HepG2 (cell line): ENCODE data around the gene GPS1. TPM values are rescaled to one million over a fixed set of nuclear protein-coding genes. Genes with fewer than 3 reads are reported as not detected.
A peak's percentile ranks its signal among the peaks of the same experiment; 100 is the strongest.

ENCODE experiments used
- ATAC-seq: fragments of 200-7000 bp; cut with Tn5 transposase; 3 replicates; pipeline ENCODE4 v1.9.1; 2020; ENCODE audit warnings: mild to moderate bottlenecking, moderate library complexity
- BruUV-seq: library from RNA; stranded (reverse); fragments of 400-500 nt; replicated peaks from 2 replicates; lab custom pipeline; 2021; lab: Mats Ljungman, UMichigan
- CTCF ChIA-PET: fragments of 300-600 bp; formaldehyde crosslinking; extraction: SDS; loops from one replicate; lab custom pipeline; 2021; ENCODE audit warnings: low total read pairs, inconsistent platforms, low intra/inter-chr PET ratio; lab: Yijun Ruan, JAX
- POLR2A ChIA-PET: fragments of 350-600 bp; sonication (Branson Sonifier 250); formaldehyde crosslinking; loops from one replicate; lab custom pipeline; 2020; ENCODE audit warnings: antibody characterized with exemption, inconsistent platforms; lab: Yijun Ruan, JAX
- DNase-seq: peaks from one replicate; pipeline ENCODE4 v3.0.0-alpha.2; 2015; ENCODE audit warnings: low spot score
- FAIRE-seq: peaks from 3 replicates; lab custom pipeline; 2011; peaks lifted over from hg19 to GRCh38; lab: Jason Lieb, UNC
- H2AFZ ChIP-seq: one replicate; pipeline ENCODE4 v1.6.1; 2011; ENCODE audit warnings: low read length, inconsistent platforms
- H3K27ac ChIP-seq: fragments of 300-600 bp; 3 replicates; pipeline ENCODE4 v1.8.0; 2011; ENCODE audit warnings: mixed run types, mild to moderate bottlenecking, mixed read lengths, low read length, inconsistent platforms; ENCODE audit not compliant: insufficient read depth; ENCODE audit errors: extremely low read length
- H3K27me3 ChIP-seq, 2 experiments: fragments of 200-600 bp in 1 of 2; 2 replicates in 1 of 2; 3 replicates in 1 of 2; pipeline versions ENCODE4 v1.6.0 to v1.8.0; 2011; ENCODE audit warnings: low read length in 2 of 2, mild to moderate bottlenecking in 2 of 2, moderate library complexity in 2 of 2, inconsistent platforms in 1 of 2; ENCODE audit not compliant: insufficient read depth in 2 of 2, control insufficient read depth in 1 of 2
- H3K36me3 ChIP-seq, 2 experiments: fragments of 200-600 bp in 1 of 2; replicated peaks in 1 of 2; 2 replicates in 1 of 2; 3 replicates in 1 of 2; pipeline versions ENCODE4 v1.5.1 to v1.8.0; 2011; ENCODE audit warnings: low read length in 2 of 2, inconsistent platforms in 1 of 2; ENCODE audit not compliant: insufficient read depth in 2 of 2, control insufficient read depth in 1 of 2
- H3K4me1 ChIP-seq: 2 replicates; pipeline ENCODE4 v1.5.1; 2012; ENCODE audit warnings: low read length, inconsistent platforms; ENCODE audit not compliant: insufficient read depth
- H3K4me2 ChIP-seq: 2 replicates; pipeline ENCODE4 v1.6.0; 2011; ENCODE audit warnings: low read depth, low read length, inconsistent platforms
- H3K4me3 ChIP-seq, 3 experiments: fragments of 200-600 bp in 1 of 3; sonication (generic), shearing (Covaris generic) in 1 of 3; replicated peaks in 1 of 3; 2 replicates each; pipeline ENCODE4 v1.5.1; 2011 to 2016; ENCODE audit warnings: low read length in 3 of 3, inconsistent platforms in 2 of 3, low read depth in 2 of 3, mild to moderate bottlenecking in 2 of 3, control low read depth in 1 of 3, mixed read lengths in 1 of 3; ENCODE audit not compliant: insufficient read depth in 1 of 3
- H3K79me2 ChIP-seq: one replicate; pipeline ENCODE4 v1.6.1; 2011; ENCODE audit warnings: low read length, inconsistent platforms; ENCODE audit not compliant: insufficient read depth
- H3K9ac ChIP-seq: 2 replicates; pipeline ENCODE4 v1.6.0; 2011; ENCODE audit warnings: mild to moderate bottlenecking, low read depth, low read length, inconsistent platforms; ENCODE audit not compliant: insufficient read depth
- H3K9me3 ChIP-seq: 2 replicates; pipeline ENCODE4 v1.5.1; 2012; ENCODE audit warnings: mild to moderate bottlenecking, low read length
- H4K20me1 ChIP-seq: 2 replicates; pipeline ENCODE4 v1.6.0; 2011; ENCODE audit warnings: inconsistent platforms, mild to moderate bottlenecking, low read length, moderate library complexity; ENCODE audit not compliant: insufficient read depth
- AGO1 ChIP-seq: fragments of 200-400 bp; formaldehyde crosslinking; IDR thresholded peaks from 2 replicates; pipeline ENCODE4 v1.6.1; 2017; ENCODE audit warnings: mild to moderate bottlenecking, low read depth, low read length, moderate library complexity; ENCODE audit not compliant: poor library complexity, severe bottlenecking
- ATF1 ChIP-seq: IDR thresholded peaks from 2 replicates; pipeline ENCODE4 v1.6.1; 2016; ENCODE audit warnings: mild to moderate bottlenecking, control low read depth
- CEBPB ChIP-seq: IDR thresholded peaks from 2 replicates; pipeline ENCODE4 v1.6.1; 2011; ENCODE audit warnings: low read depth, low read length, improper control_type of control experiment, borderline replicate concordance
- ETV5 ChIP-seq: IDR thresholded peaks from 2 replicates; pipeline ENCODE4 v1.6.1; 2018; ENCODE audit warnings: missing biosample characterization, missing genetic modification reagents, inconsistent platforms, borderline replicate concordance
- HNRNPUL1 ChIP-seq: fragments of 200-400 bp; formaldehyde crosslinking; IDR thresholded peaks from 2 replicates; pipeline ENCODE4 v1.6.1; 2017; ENCODE audit warnings: low read depth, mild to moderate bottlenecking, low read length, moderate library complexity
- MAFG ChIP-seq: sonication (generic); formaldehyde crosslinking; IDR thresholded peaks from 2 replicates; pipeline ENCODE4 v1.5.1; 2020; ENCODE audit warnings: mild to moderate bottlenecking, missing genetic modification reagents
- MATR3 ChIP-seq: sonication (generic); formaldehyde crosslinking; IDR thresholded peaks from 2 replicates; pipeline ENCODE4 v1.4.0; 2020; ENCODE audit warnings: missing genetic modification reagents
- MED1 ChIP-seq: sonication (generic); formaldehyde crosslinking; IDR thresholded peaks from 2 replicates; pipeline ENCODE4 v1.4.0; 2020; ENCODE audit warnings: missing genetic modification reagents
- NKX3-1 ChIP-seq: sonication (generic); formaldehyde crosslinking; IDR thresholded peaks from 2 replicates; pipeline ENCODE4 v1.5.0; 2020; ENCODE audit warnings: missing genetic modification reagents
- NRL ChIP-seq: sonication (generic); formaldehyde crosslinking; IDR thresholded peaks from 2 replicates; pipeline ENCODE4 v1.5.0; 2020; ENCODE audit warnings: missing genetic modification reagents, mild to moderate bottlenecking, moderate library complexity, borderline replicate concordance
- PAF1 ChIP-seq: IDR thresholded peaks from 2 replicates; pipeline ENCODE4 v1.6.1; 2016; ENCODE audit warnings: missing genetic modification reagents, missing compliant biosample characterization
- POLR2AphosphoS5 ChIP-seq: IDR thresholded peaks from 2 replicates; pipeline ENCODE4 v1.6.1; 2012; ENCODE audit warnings: low read depth, low read length
- REL ChIP-seq: sonication (generic); formaldehyde crosslinking; conservative IDR thresholded peaks from 2 replicates; pipeline ENCODE4 v1.8.0; 2022; ENCODE audit warnings: mild to moderate bottlenecking, missing genetic modification reagents, moderate library complexity
- RFXANK ChIP-seq: IDR thresholded peaks from 2 replicates; pipeline ENCODE4 v1.6.1; 2016
- SP2 ChIP-seq: sonication (generic); formaldehyde crosslinking; IDR thresholded peaks from 2 replicates; pipeline ENCODE4 v1.5.1; 2020; ENCODE audit warnings: mild to moderate bottlenecking, missing genetic modification reagents
- SUZ12 ChIP-seq: fragments of 150-350 bp; IDR thresholded peaks from 2 replicates; pipeline ENCODE4 v1.6.1; 2014; ENCODE audit warnings: low read depth, low read length
- TCF12 ChIP-seq, 2 experiments: fragments of 450-650 bp in 1 of 2; sonication (generic) in 1 of 2; formaldehyde crosslinking in 1 of 2; IDR thresholded peaks; 2 replicates each; pipeline versions ENCODE4 v1.6.1 to v1.8.0; 2017 to 2022; ENCODE audit warnings: antibody characterized with exemption in 1 of 2, mild to moderate bottlenecking in 1 of 2, missing genetic modification reagents in 1 of 2, moderate library complexity in 1 of 2
- XBP1 ChIP-seq: sonication (generic); formaldehyde crosslinking; IDR thresholded peaks from 2 replicates; pipeline ENCODE4 v1.5.0; 2020; ENCODE audit warnings: missing genetic modification reagents
- ZFX ChIP-seq: sonication (generic); formaldehyde crosslinking; IDR thresholded peaks from 2 replicates; pipeline ENCODE4 v1.4.0; 2020; ENCODE audit warnings: mild to moderate bottlenecking, low read depth, missing genetic modification reagents, moderate library complexity
- ZNF263 ChIP-seq: sonication (generic); formaldehyde crosslinking; IDR thresholded peaks from 2 replicates; pipeline ENCODE4 v1.4.0; 2020; ENCODE audit warnings: missing genetic modification reagents
- ZNF337 ChIP-seq: sonication (generic); formaldehyde crosslinking; IDR thresholded peaks from 2 replicates; pipeline ENCODE4 v1.5.1; 2020; ENCODE audit warnings: missing genetic modification reagents, low read depth, mild to moderate bottlenecking, borderline replicate concordance
- ZNF547 ChIP-seq: sonication (generic); formaldehyde crosslinking; IDR thresholded peaks from 2 replicates; pipeline ENCODE4 v1.5.1; 2020; ENCODE audit warnings: mild to moderate bottlenecking, missing genetic modification reagents
- ZNF570 ChIP-seq: sonication (generic); formaldehyde crosslinking; IDR thresholded peaks from 2 replicates; pipeline ENCODE4 v1.4.0; 2020; ENCODE audit warnings: mild to moderate bottlenecking, missing genetic modification reagents, borderline replicate concordance
- WGBS: methylation state at CpG from one replicate; pipeline ENCODE4 v1.1.6; 2017; ENCODE audit warnings: low lambda C conversion rate; 5-methylcytosine and 5-hydroxymethylcytosine counted together
- in situ Hi-C: cut with HindIII; loops from 2 replicates; pipeline ENCODE4 v1.10.0; 2017; ENCODE audit warnings: low pct_unique_long_range_greater_than_20kb; ENCODE audit not compliant: extremely low pct_ligation_motif_present
- intact Hi-C: fragments of 100-400 bp; cut with micrococcal nuclease; formaldehyde crosslinking; loops from one replicate; pipeline ENCODE4 v1.10.0; 2022; ENCODE audit not compliant: unreplicated experiment
- polyA plus RNA-seq, 8 experiments: library from polyadenylated mRNA; depleted of rRNA in 3 of 8; stranded (reverse) in 7 of 8; unstranded in 1 of 8; fragments of >200 nt; fragmentation: Illumina TruSeq in 4 of 8; extraction: Trizol in 4 of 8; gene quantifications; 2 replicates each; pipeline versions ENCODE4 v1.2.1 to v1.2.3, GENCODE V29; 2011 to 2016; ENCODE audit warnings: low read depth in 4 of 8, missing spikeins in 1 of 8, mixed read lengths in 1 of 8; ENCODE audit not compliant: insufficient read depth in 1 of 8
- total RNA-seq, 5 experiments: library from RNA; depleted of rRNA; stranded (reverse); fragments of >200 nt; fragmentation: Illumina TruSeq; extraction: Trizol; gene quantifications; 2 replicates each; pipeline ENCODE4 v1.2.3, GENCODE V29; 2016; ENCODE audit warnings: low read depth in 1 of 5
- TF ChIP-seq, protein P1 (sequence below): sonication (generic); formaldehyde crosslinking; IDR thresholded peaks from 2 replicates; pipeline ENCODE4 v1.4.0; 2020; ENCODE audit warnings: missing genetic modification reagents
- TF ChIP-seq, protein P2 (sequence below): sonication (generic); formaldehyde crosslinking; IDR thresholded peaks from 2 replicates; pipeline ENCODE4 v1.8.0; 2022; ENCODE audit warnings: mild to moderate bottlenecking, missing genetic modification reagents, moderate library complexity

GPS1 gene
- total and polyA plus RNA-seq, 2 of the 13 experiments (the other 11 are each of a cell fraction or from before 2014, with no cell fraction given) = 124 to 128 TPM

DNA sequence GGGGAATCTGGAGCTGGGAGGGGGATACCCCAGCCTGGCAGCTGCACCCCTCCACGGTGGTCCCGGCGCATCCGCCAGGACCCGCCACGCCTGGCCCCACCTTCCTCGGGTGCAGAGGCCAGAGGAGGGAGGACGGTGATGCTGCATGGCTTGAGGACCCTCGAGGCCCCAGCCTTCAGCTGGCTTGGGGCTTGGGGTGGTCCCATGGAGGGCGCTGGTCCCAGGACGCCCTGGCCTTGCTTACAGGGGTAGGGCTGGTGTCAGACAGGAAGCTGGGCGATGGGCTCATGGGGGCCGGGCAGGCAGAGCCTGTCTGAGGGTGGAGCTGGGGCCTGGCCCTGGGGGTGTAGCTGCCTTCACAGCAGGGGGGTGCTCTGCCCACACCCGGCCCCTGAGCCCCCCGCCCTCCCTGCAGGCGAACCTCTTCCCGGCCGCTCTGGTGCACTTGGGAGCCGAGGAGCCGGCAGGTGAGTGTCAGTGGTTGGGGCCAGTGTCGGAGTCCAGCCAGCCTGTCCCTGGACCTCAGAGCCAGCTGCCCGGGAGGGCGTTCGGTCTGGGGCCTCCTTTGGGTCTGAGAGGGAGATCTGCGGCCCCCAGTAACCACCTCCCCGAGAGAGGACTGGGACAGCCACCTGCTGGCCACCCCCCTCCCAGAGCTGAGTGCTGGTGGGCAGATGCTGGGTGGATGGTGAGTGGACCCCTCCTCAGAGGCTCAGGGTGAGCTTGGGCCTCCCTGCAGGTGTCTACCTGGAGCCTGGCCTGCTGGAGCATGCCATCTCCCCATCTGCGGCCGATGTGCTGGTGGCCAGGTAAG is 35.4 kb upstream of the GPS1 start:
- Histone ChIP-seq H3K4me2 (no peak overlapping the region), H2AFZ (no peak overlapping the region), H3K36me3 (peaks cover 24 to 31% of the 10 kb centered on the region in 2 experiments), H3K4me3 (no peak overlapping the region), H3K4me1 (peaks cover 99% of the 10 kb centered on the region), H3K9ac (peak overlapping the region; percentile 26; the same call in 1 of the 2 replicates), H3K27me3 (no peaks in the 10 kb centered on the region), H3K9me3 (no peaks in the 10 kb centered on the region), H3K27ac (peak overlapping the region; percentile 68), H3K79me2 (peaks cover 13% of the 10 kb centered on the region), H4K20me1 (no peaks in the 10 kb centered on the region; the same call in 1 of the 2 replicates)
- CTCF ChIA-PET = interaction anchor here (0.6 kb wide), 1 partner anchor 1355 kb away, joined by 3 read pairs; no protein-coding TSS in a partner anchor
- DNase-seq (no peak), ATAC-seq (no peak), FAIRE-seq (no peak)
- no TSS peak for BruUV-seq
- in situ Hi-C loops (no loop called here), intact Hi-C loops (no loop called here)
- 87% methylated on average over 17 of the region's 28 CpGs for WGBS
- POLR2A ChIA-PET = interaction anchor here (1.1 to 14.1 kb wide), 9 partner anchors 18 to 106 kb away, joined by 3 to 470 read pairs (median 6); partner anchors contain the start of genes DCXR and NOTUM
- peak; percentile 69; the same call in 1 of the 2 replicates for TF ChIP-seq ZNF263 (CRISPR knock-in tag)
- no peak for TF ChIP-seq ZNF570 (CRISPR knock-in tag)
- TF ChIP-seq REL (CRISPR knock-in tag) = 0 out of 2 replicates have a peak, but pooled peaks have one; percentile 39
- TF ChIP-seq ZNF547 (CRISPR knock-in tag) = 0 out of 2 replicates have a peak, but pooled peaks have one; percentile 37
- TF ChIP-seq, protein P1, sequence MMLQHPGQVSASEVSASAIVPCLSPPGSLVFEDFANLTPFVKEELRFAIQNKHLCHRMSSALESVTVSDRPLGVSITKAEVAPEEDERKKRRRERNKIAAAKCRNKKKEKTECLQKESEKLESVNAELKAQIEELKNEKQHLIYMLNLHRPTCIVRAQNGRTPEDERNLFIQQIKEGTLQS = 0 out of 2 replicates have a peak, but pooled peaks have one; percentile 12
- TF ChIP-seq, protein P2, sequence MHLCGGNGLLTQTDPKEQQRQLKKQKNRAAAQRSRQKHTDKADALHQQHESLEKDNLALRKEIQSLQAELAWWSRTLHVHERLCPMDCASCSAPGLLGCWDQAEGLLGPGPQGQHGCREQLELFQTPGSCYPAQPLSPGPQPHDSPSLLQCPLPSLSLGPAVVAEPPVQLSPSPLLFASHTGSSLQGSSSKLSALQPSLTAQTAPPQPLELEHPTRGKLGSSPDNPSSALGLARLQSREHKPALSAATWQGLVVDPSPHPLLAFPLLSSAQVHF (CRISPR knock-in tag) = 0 out of 2 replicates have a peak, but pooled peaks have one; percentile 20
- TF ChIP-seq TCF12 (IDR thresholded peaks at IDR 0.05) = no peak
- TF ChIP-seq TCF12 (CRISPR knock-in tag; IDR thresholded peaks at IDR 0.05) = no peak
- no peak for TF ChIP-seq ATF1 (CRISPR knock-in tag)
- no peak for TF ChIP-seq MAFG
- TF ChIP-seq NRL (CRISPR knock-in tag) = 0 out of 2 replicates have a peak, but pooled peaks have one; percentile 16
- no peak for TF ChIP-seq RFXANK (CRISPR knock-in tag)
- 0 out of 2 replicates have a peak, but pooled peaks have one; percentile 6 for TF ChIP-seq NKX3-1 (CRISPR knock-in tag)
- no peak; the same call in 1 of the 2 replicates for TF ChIP-seq MED1
- peak; percentile 90 for TF ChIP-seq AGO1
- 0 out of 2 replicates have a peak, but pooled peaks have one; percentile 28 for TF ChIP-seq POLR2AphosphoS5
- 0 out of 2 replicates have a peak, but pooled peaks have one; percentile 92 for TF ChIP-seq MATR3 (CRISPR knock-in tag)
- peak; percentile 42 for TF ChIP-seq ZFX (CRISPR knock-in tag)
- no peak for TF ChIP-seq CEBPB
- TF ChIP-seq XBP1 (CRISPR knock-in tag) = no peak
- TF ChIP-seq ZNF337 (CRISPR knock-in tag) = no peak
- no peak for TF ChIP-seq SP2 (CRISPR knock-in tag)
- peak; percentile 86 for TF ChIP-seq PAF1 (CRISPR knock-in tag)
- TF ChIP-seq HNRNPUL1 = no peak
- TF ChIP-seq ETV5 (CRISPR knock-in tag) = no peak
- no peak for TF ChIP-seq SUZ12
